HepG2 (cell line): Measurements from ENCODE around the gene SNX3. TPM values are rescaled to one million over a fixed set of nuclear protein-coding genes. Genes with fewer than 3 reads are reported as not detected.

Experiments used
- EED ChIP-seq: sonication (generic); formaldehyde crosslinking; IDR thresholded peaks from 2 replicates; pipeline ENCODE4 v1.5.0; 2020; ENCODE audit warnings: mild to moderate bottlenecking, missing genetic modification reagents
- FOXM1 ChIP-seq: sonication (generic); formaldehyde crosslinking; IDR thresholded peaks from 2 replicates; pipeline ENCODE4 v1.5.0; 2020; ENCODE audit warnings: missing genetic modification reagents
- GABPA ChIP-seq, 2 experiments: IDR thresholded peaks; 2 replicates each; pipeline ENCODE4 v1.6.1; 2011 to 2016; ENCODE audit warnings: low read depth in 2 of 2, low read length in 1 of 2, missing biosample characterization in 1 of 2, missing genetic modification characterization in 1 of 2
- HDAC1 ChIP-seq: sonication (generic); formaldehyde crosslinking; IDR thresholded peaks from 2 replicates; pipeline ENCODE4 v1.5.1; 2020; ENCODE audit warnings: mild to moderate bottlenecking, missing genetic modification reagents
- KLF9 ChIP-seq: IDR thresholded peaks from 2 replicates; pipeline ENCODE4 v1.6.1; 2016; ENCODE audit warnings: low read depth
- SIX1 ChIP-seq: sonication (generic); formaldehyde crosslinking; IDR thresholded peaks from 2 replicates; pipeline ENCODE4 v1.4.0; 2020; ENCODE audit warnings: missing genetic modification reagents, borderline replicate concordance
- SOX5 ChIP-seq: IDR thresholded peaks from 2 replicates; pipeline ENCODE4 v1.6.1; 2016; ENCODE audit warnings: borderline replicate concordance
- TBL1XR1 ChIP-seq: fragments of 150-350 bp; IDR thresholded peaks from 2 replicates; pipeline ENCODE4 v1.6.1; 2014; ENCODE audit warnings: borderline replicate concordance, low read length; ENCODE audit not compliant: partially characterized antibody
- ZBTB46 ChIP-seq: sonication (generic); formaldehyde crosslinking; IDR thresholded peaks from 2 replicates; pipeline ENCODE4 v1.4.0; 2020; ENCODE audit warnings: mild to moderate bottlenecking, missing genetic modification reagents, borderline replicate concordance
- ZNF605 ChIP-seq: sonication (generic); formaldehyde crosslinking; IDR thresholded peaks from 2 replicates; pipeline ENCODE4 v1.8.0; 2022; ENCODE audit warnings: mild to moderate bottlenecking, missing genetic modification reagents
- ZNF878 ChIP-seq: sonication (generic); formaldehyde crosslinking; IDR thresholded peaks from 2 replicates; pipeline ENCODE4 v1.8.1; 2023; ENCODE audit warnings: mild to moderate bottlenecking, missing genetic modification reagents, moderate library complexity
- polyA plus RNA-seq, 8 experiments: library from polyadenylated mRNA; depleted of rRNA in 3 of 8; stranded (reverse) in 7 of 8; unstranded in 1 of 8; fragments of >200 nt; fragmentation: Illumina TruSeq in 4 of 8; extraction: Trizol in 4 of 8; gene quantifications; 2 replicates each; pipeline versions ENCODE4 v1.2.1 to v1.2.3, GENCODE V29; 2011 to 2016; ENCODE audit warnings: low read depth in 4 of 8, missing spikeins in 1 of 8, mixed read lengths in 1 of 8; ENCODE audit not compliant: insufficient read depth in 1 of 8
- total RNA-seq, 5 experiments: library from RNA; depleted of rRNA; stranded (reverse); fragments of >200 nt; fragmentation: Illumina TruSeq; extraction: Trizol; gene quantifications; 2 replicates each; pipeline ENCODE4 v1.2.3, GENCODE V29; 2016; ENCODE audit warnings: low read depth in 1 of 5
- TF ChIP-seq, protein P1 (sequence below): IDR thresholded peaks from 2 replicates; pipeline ENCODE4 v1.6.1; 2016; ENCODE audit warnings: missing compliant biosample characterization, missing genetic modification reagents, borderline replicate concordance
- TF ChIP-seq, protein P2 (sequence below): IDR thresholded peaks from 2 replicates; pipeline ENCODE4 v1.4.0; 2020; ENCODE audit warnings: mild to moderate bottlenecking, missing genetic modification reagents
- TF ChIP-seq, protein P3 (sequence below): sonication (generic); formaldehyde crosslinking; IDR thresholded peaks from 2 replicates; pipeline ENCODE4 v1.4.0; 2020; ENCODE audit warnings: mild to moderate bottlenecking, low read depth, missing genetic modification reagents

Gene SNX3
- total and polyA plus RNA-seq, 2 of the 13 experiments (the other 11 are each of a cell fraction or from before 2014, with no cell fraction given) = 84.9 to 226 TPM

- TF ChIP-seq, protein P1, sequence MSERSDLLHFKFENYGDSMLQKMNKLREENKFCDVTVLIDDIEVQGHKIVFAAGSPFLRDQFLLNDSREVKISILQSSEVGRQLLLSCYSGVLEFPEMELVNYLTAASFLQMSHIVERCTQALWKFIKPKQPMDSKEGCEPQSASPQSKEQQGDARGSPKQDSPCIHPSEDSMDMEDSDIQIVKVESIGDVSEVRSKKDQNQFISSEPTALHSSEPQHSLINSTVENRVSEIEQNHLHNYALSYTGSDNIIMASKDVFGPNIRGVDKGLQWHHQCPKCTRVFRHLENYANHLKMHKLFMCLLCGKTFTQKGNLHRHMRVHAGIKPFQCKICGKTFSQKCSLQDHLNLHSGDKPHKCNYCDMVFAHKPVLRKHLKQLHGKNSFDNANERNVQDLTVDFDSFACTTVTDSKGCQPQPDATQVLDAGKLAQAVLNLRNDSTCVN = peak; percentile 85
- TF ChIP-seq, protein P2, sequence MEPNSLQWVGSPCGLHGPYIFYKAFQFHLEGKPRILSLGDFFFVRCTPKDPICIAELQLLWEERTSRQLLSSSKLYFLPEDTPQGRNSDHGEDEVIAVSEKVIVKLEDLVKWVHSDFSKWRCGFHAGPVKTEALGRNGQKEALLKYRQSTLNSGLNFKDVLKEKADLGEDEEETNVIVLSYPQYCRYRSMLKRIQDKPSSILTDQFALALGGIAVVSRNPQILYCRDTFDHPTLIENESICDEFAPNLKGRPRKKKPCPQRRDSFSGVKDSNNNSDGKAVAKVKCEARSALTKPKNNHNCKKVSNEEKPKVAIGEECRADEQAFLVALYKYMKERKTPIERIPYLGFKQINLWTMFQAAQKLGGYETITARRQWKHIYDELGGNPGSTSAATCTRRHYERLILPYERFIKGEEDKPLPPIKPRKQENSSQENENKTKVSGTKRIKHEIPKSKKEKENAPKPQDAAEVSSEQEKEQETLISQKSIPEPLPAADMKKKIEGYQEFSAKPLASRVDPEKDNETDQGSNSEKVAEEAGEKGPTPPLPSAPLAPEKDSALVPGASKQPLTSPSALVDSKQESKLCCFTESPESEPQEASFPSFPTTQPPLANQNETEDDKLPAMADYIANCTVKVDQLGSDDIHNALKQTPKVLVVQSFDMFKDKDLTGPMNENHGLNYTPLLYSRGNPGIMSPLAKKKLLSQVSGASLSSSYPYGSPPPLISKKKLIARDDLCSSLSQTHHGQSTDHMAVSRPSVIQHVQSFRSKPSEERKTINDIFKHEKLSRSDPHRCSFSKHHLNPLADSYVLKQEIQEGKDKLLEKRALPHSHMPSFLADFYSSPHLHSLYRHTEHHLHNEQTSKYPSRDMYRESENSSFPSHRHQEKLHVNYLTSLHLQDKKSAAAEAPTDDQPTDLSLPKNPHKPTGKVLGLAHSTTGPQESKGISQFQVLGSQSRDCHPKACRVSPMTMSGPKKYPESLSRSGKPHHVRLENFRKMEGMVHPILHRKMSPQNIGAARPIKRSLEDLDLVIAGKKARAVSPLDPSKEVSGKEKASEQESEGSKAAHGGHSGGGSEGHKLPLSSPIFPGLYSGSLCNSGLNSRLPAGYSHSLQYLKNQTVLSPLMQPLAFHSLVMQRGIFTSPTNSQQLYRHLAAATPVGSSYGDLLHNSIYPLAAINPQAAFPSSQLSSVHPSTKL (CRISPR knock-in tag) = peak; percentile 61
- TF ChIP-seq TBL1XR1 (peak; percentile 19), KLF9 (CRISPR knock-in tag) (no peak), EED (no peak), ZNF878 (no peak), SOX5 (CRISPR knock-in tag) (peak; percentile 33; the same call in 1 of the 2 replicates), HDAC1 (CRISPR knock-in tag) (peak; percentile 69), SIX1 (CRISPR knock-in tag) (no peak), FOXM1 (CRISPR knock-in tag) (no peak), ZNF605 (CRISPR knock-in tag) (no peak; the same call in 1 of the 2 replicates), GABPA (IDR thresholded peaks at IDR 0.05; ENCODE audit: low read depth, low read length) (peak; percentile 75), GABPA (CRISPR knock-in tag; IDR thresholded peaks at IDR 0.05; ENCODE audit: low read depth) (peak; percentile 88), ZBTB46 (CRISPR knock-in tag) (no peak)
- TF ChIP-seq, protein P3, sequence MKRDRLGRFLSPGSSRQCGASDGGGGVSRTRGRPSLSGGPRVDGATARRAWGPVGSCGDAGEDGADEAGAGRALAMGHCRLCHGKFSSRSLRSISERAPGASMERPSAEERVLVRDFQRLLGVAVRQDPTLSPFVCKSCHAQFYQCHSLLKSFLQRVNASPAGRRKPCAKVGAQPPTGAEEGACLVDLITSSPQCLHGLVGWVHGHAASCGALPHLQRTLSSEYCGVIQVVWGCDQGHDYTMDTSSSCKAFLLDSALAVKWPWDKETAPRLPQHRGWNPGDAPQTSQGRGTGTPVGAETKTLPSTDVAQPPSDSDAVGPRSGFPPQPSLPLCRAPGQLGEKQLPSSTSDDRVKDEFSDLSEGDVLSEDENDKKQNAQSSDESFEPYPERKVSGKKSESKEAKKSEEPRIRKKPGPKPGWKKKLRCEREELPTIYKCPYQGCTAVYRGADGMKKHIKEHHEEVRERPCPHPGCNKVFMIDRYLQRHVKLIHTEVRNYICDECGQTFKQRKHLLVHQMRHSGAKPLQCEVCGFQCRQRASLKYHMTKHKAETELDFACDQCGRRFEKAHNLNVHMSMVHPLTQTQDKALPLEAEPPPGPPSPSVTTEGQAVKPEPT (CRISPR knock-in tag) = no peak
Measured at GRCh38 chr6:108260809-108261569, at the start of gene SNX3 (continued).
